ENCODE results near the gene RANBP17.
"Not testable (repeated sequence)": the region's sequence is repeated elsewhere in the genome, so short reads cannot be mapped to it uniquely, and the experiment has no call there.

The RANBP17 gene

GRCh38 chr5:171269717-171270116 is 407.9 kb downstream of the RANBP17 start:
- DNase-seq (ENCODE audit: low read depth) = peak; percentile 61
- H3K4me3 ChIP-seq (ENCODE audit: low read depth, low read length) = no peak overlapping the region

GRCh38 chr5:171270136-171270535 is 408.3 kb downstream of the RANBP17 start:
- no peak for DNase-seq (ENCODE audit: low read depth)
- no peak overlapping the region for H3K4me3 ChIP-seq (ENCODE audit: low read depth, low read length)

GRCh38 chr5:171271798-171272197 is 410.0 kb downstream of the RANBP17 start:
- H3K4me3 ChIP-seq (ENCODE audit: low read depth, low read length) = no peak overlapping the region
- no peak for DNase-seq (ENCODE audit: low read depth)

- no peak for DNase-seq (ENCODE audit: low read depth)
- no peak overlapping the region for H3K4me3 ChIP-seq (ENCODE audit: low read depth, low read length)
Measured at GRCh38 chr5:171272996-171273970, 411.5 kb downstream of the RANBP17 start.

- H3K4me3 ChIP-seq (ENCODE audit: low read depth, low read length) = no peak overlapping the region
- DNase-seq (ENCODE audit: low read depth) = no peak
Measured at GRCh38 chr5:171275841-171276544, 414.2 kb downstream of the RANBP17 start.

- no peak for DNase-seq (ENCODE audit: low read depth)
- H3K4me3 ChIP-seq (ENCODE audit: low read depth, low read length) = no peak overlapping the region
Measured at GRCh38 chr5:171283753-171284152, 421.9 kb downstream of the RANBP17 start.

GRCh38 chr5:171285465-171285864 is 423.6 kb downstream of the RANBP17 start:
- DNase-seq (ENCODE audit: low read depth) = no peak
- H3K4me3 ChIP-seq (ENCODE audit: low read depth, low read length) = no peak overlapping the region

GRCh38 chr5:171288066-171288465 is 426.2 kb downstream of the RANBP17 start:
- no peak for DNase-seq (ENCODE audit: low read depth)
- no peak overlapping the region for H3K4me3 ChIP-seq (ENCODE audit: low read depth, low read length)

GRCh38 chr5:171291371-171291770 is 429.6 kb downstream of the RANBP17 start:
- DNase-seq (ENCODE audit: low read depth) = no peak
- no peak overlapping the region for H3K4me3 ChIP-seq (ENCODE audit: low read depth, low read length)

- no peak for DNase-seq (ENCODE audit: low read depth)
- H3K4me3 ChIP-seq (ENCODE audit: low read depth, low read length) = no peak overlapping the region
Measured at GRCh38 chr5:171295299-171295698, 433.5 kb downstream of the RANBP17 start.

- DNase-seq (ENCODE audit: low read depth) = no peak
Measured at GRCh38 chr5:171295801-171296200, 434.0 kb downstream of the RANBP17 start.

GRCh38 chr5:171297941-171298340 is 436.1 kb downstream of the RANBP17 start:
- not testable (repeated sequence) for DNase-seq (ENCODE audit: low read depth); H3K4me3 ChIP-seq (ENCODE audit: low read depth, low read length)

More at GRCh38 chr5:171295801-171296200, 434.0 kb downstream of the RANBP17 start:
- H3K4me3 ChIP-seq (ENCODE audit: low read depth, low read length) = no peak overlapping the region

- H3K4me3 ChIP-seq (ENCODE audit: low read depth, low read length) = no peak overlapping the region
- no peak for DNase-seq (ENCODE audit: low read depth)
Measured at GRCh38 chr5:171299228-171299627, 437.4 kb downstream of the RANBP17 start.

GRCh38 chr5:171299851-171300250 is 438.0 kb downstream of the RANBP17 start:
- no peak overlapping the region for H3K4me3 ChIP-seq (ENCODE audit: low read depth, low read length)
- DNase-seq (ENCODE audit: low read depth) = no peak

- DNase-seq (ENCODE audit: low read depth) = no peak
- H3K4me3 ChIP-seq (ENCODE audit: low read depth, low read length) = no peak overlapping the region
Measured at GRCh38 chr5:171300358-171300757, 438.5 kb downstream of the RANBP17 start.

GRCh38 chr5:171306166-171306565 is 444.3 kb downstream of the RANBP17 start:
- no peak for DNase-seq (ENCODE audit: low read depth)
- H3K4me3 ChIP-seq (ENCODE audit: low read depth, low read length) = no peak overlapping the region

- DNase-seq (ENCODE audit: low read depth) = no peak
- H3K4me3 ChIP-seq (ENCODE audit: low read depth, low read length) = no peak overlapping the region
Measured at GRCh38 chr5:171306781-171307591, 445.2 kb downstream of the RANBP17 start.

GRCh38 chr5:171307789-171308452 is 446.1 kb downstream of the RANBP17 start:
- no peak for DNase-seq (ENCODE audit: low read depth)
- no peak overlapping the region for H3K4me3 ChIP-seq (ENCODE audit: low read depth, low read length)

Data from skeletal muscle cell (primary cell).